Fibroblast of lung (primary cell): ENCODE measurements around the gene ALG8.

ENCODE experiments used
- EZH2 ChIP-seq: IDR thresholded peaks from 2 replicates; pipeline ENCODE4 v1.5.1; 2012; ENCODE audit warnings: low read length, control low read depth, mild to moderate bottlenecking; ENCODE audit errors: missing control alignments
- TF ChIP-seq, protein P1 (sequence below), 2 donors: IDR thresholded peaks in 1 of 2; conservative IDR thresholded peaks in 1 of 2; 1 replicate in 1 of 2; 2 replicates in 1 of 2; pipeline ENCODE4 v1.5.1; 2011 to 2012; ENCODE audit warnings: low read length in 2 of 2, control low read depth in 1 of 2, inconsistent platforms in 1 of 2, low read depth in 1 of 2, mild to moderate bottlenecking in 1 of 2

DNA sequence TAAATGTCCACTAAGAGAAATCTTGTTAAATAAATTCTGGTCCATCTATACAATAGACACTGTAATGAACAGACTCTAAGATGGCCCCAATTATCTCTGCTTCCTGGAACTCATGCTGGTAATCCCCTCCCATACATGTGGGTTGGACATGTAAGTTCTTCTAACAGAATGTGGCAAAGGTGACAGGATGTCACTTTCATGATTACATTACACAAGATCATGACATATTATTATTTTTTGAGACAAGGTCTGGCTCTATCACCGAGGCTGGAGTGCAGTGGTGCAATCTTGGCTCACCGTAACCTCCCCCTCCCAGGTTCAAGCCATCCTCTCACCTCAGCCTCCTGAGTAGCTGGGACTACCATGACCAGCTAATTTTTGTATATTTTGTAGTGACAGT is 45.2 kb downstream of the ALG8 start:
- TF ChIP-seq, protein P1, sequence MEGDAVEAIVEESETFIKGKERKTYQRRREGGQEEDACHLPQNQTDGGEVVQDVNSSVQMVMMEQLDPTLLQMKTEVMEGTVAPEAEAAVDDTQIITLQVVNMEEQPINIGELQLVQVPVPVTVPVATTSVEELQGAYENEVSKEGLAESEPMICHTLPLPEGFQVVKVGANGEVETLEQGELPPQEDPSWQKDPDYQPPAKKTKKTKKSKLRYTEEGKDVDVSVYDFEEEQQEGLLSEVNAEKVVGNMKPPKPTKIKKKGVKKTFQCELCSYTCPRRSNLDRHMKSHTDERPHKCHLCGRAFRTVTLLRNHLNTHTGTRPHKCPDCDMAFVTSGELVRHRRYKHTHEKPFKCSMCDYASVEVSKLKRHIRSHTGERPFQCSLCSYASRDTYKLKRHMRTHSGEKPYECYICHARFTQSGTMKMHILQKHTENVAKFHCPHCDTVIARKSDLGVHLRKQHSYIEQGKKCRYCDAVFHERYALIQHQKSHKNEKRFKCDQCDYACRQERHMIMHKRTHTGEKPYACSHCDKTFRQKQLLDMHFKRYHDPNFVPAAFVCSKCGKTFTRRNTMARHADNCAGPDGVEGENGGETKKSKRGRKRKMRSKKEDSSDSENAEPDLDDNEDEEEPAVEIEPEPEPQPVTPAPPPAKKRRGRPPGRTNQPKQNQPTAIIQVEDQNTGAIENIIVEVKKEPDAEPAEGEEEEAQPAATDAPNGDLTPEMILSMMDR (conservative IDR thresholded peaks at IDR 0.05 in 1 of 2, IDR thresholded peaks at IDR 0.05 in 1 of 2; ENCODE audit: low read depth in 1 of 2, low read length in 2 of 2), result no peak
- TF ChIP-seq EZH2, result no peak
